Measurements from ENCODE around the gene EMX1.
A peak's percentile ranks its signal among the peaks of the same experiment; 100 is the strongest.

Gene EMX1

DNA sequence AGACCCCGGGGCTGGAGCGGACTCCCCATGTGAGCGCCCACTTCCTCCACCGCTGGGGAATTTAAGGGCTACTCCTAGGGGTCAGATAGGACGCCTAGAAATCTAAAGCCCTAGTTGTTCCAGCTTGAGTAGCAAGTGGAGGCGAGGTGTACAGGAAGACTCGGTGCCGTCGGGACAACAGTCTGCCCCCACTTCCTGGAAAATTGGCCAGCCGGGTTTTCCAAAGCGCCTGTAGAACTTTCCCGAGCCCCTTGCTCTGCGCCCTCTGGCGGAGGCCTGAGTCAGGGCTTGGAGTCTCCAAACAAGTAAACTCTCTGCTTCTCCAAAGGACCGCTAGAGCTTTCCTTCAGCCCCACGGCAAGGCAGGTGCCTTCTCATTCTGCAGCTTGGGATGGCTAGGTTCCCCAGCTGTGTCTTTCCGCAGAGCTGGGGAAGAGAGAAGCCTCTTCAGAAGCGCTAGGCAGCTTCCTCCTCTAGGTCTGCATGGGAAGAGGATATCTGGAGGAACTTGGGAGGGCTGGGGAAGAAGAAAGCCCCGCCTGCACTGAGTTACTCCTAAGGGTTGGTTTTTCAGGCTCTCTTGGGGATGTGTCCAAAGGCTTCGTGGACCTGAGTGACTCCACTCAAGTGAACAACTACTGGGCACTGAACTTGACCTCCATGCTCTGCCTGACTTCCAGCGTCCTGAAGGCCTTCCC, 29.4 kb upstream of the EMX1 start:
- in situ Hi-C loops (cut with MboI; ENCODE audit: low pct_unique_long_range_greater_than_20kb, low sequenced_read_pairs, unreplicated experiment) = no loop called here
- TF ChIP-seq CTCF (IDR thresholded peaks at IDR 0.05; ENCODE audit: extremely low read depth, insufficient read depth, missing control alignments) = peak; percentile 81

DNA sequence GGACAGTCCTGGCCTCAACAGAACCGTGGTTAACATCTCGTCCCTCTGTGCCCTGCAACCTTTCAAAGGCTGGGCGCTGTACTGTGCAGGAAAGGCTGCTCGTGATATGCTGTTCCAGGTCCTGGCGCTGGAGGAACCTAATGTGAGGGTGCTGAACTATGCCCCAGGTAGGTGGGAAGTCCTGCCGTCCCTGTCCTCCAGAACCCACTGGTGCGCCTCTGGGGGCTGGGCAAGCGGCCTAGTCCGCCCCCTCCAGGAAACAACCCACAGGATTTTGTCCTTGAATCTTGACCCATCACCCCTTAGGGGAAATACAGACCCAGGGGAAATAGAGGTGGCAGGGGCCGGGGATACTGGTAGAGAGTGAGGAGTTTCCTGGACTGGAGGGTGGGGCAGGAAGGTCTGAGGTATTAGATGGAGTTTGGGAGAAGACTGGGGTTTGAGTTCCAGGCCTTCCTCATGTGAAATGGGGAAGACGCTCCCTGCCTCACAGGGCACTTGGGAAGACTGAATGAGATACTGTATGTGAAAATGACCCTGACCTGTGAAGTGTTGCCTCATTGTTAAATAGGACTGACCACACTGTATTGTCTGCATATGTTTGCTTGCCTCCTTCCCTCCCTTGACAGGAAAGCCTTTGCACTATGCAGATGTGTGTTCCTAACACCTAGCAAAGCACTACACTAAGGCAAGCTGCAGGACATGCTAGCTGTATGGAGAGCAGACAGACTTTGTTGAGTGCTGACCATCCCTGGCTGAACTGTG, 28.7 kb upstream of the EMX1 start:
- in situ Hi-C loops (cut with MboI; ENCODE audit: low pct_unique_long_range_greater_than_20kb, low sequenced_read_pairs, unreplicated experiment) = no loop called here
- peak; percentile 0 for TF ChIP-seq CTCF (IDR thresholded peaks at IDR 0.05; ENCODE audit: extremely low read depth, insufficient read depth, missing control alignments)
- DNase-seq (ENCODE audit: low spot score) = no peak

More for the DNA sequence above, 29.4 kb upstream of the EMX1 start:
- peak; percentile 66 for DNase-seq (ENCODE audit: low spot score)

DNA sequence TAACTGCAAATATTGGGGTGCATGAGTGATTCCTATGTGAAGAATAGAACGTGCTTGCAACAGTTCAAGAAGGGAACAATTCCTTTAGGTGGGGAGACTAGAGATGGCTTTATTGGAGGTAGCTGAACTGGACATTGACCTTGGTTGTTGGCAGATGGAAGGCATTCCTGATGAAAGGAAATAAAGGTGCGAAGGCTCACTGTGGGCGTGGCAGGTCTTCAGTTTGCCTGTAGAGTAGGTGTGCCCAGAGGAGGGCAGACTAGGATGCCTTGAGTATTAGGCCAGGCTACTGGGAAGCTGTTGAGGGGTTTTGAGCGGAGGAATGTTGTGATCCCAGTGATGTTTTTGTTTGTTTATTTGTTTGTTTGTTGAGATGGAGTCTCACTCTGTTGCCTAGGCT, 27.3 kb upstream of the EMX1 start:
- in situ Hi-C loops (cut with MboI; ENCODE audit: low pct_unique_long_range_greater_than_20kb, low sequenced_read_pairs, unreplicated experiment) = no loop called here
- TF ChIP-seq CTCF (IDR thresholded peaks at IDR 0.05; ENCODE audit: extremely low read depth, insufficient read depth, missing control alignments) = no peak
- DNase-seq (ENCODE audit: low spot score) = no peak

- no peak for DNase-seq (ENCODE audit: low spot score)
- TF ChIP-seq CTCF (IDR thresholded peaks at IDR 0.05; ENCODE audit: extremely low read depth, insufficient read depth, missing control alignments) = no peak
- in situ Hi-C loops (cut with MboI; ENCODE audit: low pct_unique_long_range_greater_than_20kb, low sequenced_read_pairs, unreplicated experiment) = no loop called here
Observed at GRCh38 chr2:72891091-72891818, 26.1 kb upstream of the EMX1 start.

DNA sequence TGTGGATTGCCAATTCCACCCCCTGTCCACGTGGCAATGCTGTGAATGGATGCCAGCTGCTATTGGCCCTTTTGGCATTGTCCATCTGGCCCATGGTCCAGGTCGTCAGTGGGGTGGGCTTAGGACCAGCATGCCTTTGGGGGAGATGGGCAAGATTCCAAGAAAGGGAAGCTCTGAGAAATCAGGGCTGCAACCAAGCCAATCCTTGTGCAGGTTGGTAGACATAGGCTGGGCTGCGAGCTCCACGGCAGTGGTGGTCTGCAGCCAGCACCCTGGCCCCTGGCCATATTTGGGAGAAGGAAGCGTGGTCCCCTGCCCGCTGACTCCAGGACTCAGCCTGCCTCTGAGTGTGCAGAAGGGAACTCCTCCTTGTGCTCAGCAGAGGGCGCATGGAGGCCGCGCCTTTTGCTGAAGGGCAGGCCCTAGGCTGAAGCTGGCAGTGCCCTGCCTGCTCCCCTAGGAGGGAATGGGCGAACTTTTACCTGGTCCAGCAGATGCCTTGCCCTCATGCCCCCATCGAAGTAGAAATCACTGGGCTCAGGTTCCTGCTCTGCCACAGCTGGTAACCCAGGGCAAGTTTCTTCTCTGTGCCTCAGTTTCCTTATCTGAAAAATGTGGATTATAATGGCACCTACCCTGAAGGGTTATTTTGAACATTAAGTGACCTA, 24.7 kb upstream of the EMX1 start:
- peak; percentile 77 for DNase-seq (ENCODE audit: low spot score)
- in situ Hi-C loops (cut with MboI; ENCODE audit: low pct_unique_long_range_greater_than_20kb, low sequenced_read_pairs, unreplicated experiment) = no loop called here

More for the DNA sequence above, 24.7 kb upstream of the EMX1 start:
- TF ChIP-seq CTCF (IDR thresholded peaks at IDR 0.05; ENCODE audit: extremely low read depth, insufficient read depth, missing control alignments) = peak; percentile 96

Measured in GM13977 (cell line).